NCI-H2196 (cell line): ENCODE measurements around the gene KATNA1.

Experiments
- DNase-seq: peaks from one replicate; lab custom pipeline; 2025; ENCODE audit not compliant: unreplicated experiment; lab: John Stamatoyannopoulos, UW

The KATNA1 gene

DNA sequence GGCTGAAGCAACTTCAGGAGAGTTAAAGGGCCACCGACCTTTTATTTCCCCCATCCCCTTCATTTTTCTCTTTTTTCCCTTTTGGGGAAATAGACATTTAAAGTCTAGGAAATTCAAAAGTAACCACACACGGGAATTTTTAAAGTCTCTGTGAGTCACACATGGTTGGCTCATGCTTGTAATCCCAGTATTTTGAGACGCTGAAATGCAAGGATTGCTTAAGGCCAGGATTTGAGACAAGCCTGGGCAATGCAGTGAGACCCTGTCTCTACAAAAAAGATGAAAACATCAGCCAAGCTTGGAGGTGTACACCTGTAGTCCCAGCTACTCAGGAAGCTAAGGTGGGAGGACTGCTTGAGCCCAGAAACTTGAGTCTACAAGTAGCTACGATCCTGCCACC lies 34.2 kb downstream of the KATNA1 start:
- no peak for DNase-seq

- no peak for DNase-seq
These were observed 40.0 kb downstream of the KATNA1 start for GRCh38 chr6:149608381-149608982.

GRCh38 chr6:149600508-149600907 lies 48.0 kb downstream of the KATNA1 start:
- no peak for DNase-seq

DNA sequence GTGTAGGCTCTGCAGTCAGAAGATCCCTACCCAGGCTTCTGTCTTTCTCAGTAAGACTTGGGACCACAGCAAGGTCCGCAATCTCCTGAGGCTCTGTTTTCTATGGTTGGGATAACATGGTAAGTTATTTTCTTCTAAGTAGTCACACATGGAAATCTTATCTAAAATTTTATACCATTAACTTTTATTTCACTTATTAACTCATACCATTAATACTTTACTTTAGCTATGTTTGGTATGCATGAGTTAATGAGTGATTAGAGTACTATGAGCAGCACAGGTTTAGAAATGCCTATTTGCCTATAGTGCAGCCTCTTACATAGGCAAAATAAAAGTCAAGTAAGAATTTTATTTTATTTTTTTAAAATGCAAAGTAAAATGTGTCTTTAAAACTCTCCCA lies 55.1 kb downstream of the KATNA1 start:
- DNase-seq, result no peak

GRCh38 chr6:149592983-149593382 lies 55.5 kb downstream of the KATNA1 start:
- DNase-seq, result no peak

DNA sequence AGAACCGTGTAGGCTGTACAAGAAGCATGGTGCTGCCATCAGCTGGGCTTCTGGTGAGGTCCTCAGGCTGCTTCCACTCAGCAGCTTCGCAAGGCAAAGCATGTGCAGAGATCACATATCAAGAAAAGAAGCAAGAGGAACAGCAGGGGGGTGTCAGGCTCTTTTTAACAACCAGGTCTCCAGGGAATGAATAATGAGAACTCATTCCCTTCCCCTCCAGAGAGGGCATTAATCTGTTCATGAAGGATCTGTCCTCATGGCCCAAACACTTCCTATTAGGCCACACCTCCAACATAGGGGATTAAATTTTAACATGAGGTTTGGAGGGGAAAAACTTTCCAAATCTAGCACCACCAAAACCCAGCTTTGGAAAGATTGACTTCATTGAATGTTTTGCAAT lies 62.4 kb downstream of the KATNA1 start:
- DNase-seq, result no peak

DNA sequence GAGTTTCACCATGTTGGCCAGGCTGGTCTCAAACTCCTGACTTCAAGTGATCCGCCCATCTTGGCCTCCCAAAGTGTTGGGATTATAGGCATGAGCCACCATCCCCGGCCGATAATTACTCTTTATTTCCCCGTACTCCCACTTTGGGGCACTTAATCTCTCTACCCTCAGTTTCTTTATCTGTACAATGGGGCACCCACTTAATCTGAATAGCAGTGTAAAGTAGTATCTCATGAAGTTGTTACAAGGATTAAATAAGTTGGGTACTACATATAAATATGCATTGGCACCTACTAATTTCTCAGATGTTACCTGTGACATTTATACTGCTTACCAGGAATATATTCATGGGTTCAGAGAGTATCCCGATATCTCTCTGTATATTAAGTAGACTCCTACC lies 67.2 kb downstream of the KATNA1 start:
- DNase-seq, result no peak

DNA sequence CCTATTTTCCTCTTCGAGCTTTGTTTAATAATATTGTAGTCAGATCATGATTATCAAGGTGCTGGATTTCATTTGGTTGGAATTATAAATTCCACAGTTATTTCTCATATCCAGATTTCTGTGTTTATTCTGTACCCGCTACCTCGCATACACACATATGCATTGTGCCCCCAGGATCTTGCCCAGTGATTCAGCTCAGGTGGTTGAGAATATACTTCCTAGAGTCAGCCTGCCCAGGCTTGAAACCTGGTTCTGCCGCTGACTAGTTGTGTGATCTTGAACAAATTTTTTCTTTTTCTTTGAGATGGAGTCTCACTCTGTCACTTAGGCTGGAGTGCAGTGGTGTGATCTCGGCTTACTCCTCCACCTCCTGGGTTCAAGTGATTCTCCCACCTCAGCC lies 67.6 kb downstream of the KATNA1 start:
- no peak for DNase-seq

DNA sequence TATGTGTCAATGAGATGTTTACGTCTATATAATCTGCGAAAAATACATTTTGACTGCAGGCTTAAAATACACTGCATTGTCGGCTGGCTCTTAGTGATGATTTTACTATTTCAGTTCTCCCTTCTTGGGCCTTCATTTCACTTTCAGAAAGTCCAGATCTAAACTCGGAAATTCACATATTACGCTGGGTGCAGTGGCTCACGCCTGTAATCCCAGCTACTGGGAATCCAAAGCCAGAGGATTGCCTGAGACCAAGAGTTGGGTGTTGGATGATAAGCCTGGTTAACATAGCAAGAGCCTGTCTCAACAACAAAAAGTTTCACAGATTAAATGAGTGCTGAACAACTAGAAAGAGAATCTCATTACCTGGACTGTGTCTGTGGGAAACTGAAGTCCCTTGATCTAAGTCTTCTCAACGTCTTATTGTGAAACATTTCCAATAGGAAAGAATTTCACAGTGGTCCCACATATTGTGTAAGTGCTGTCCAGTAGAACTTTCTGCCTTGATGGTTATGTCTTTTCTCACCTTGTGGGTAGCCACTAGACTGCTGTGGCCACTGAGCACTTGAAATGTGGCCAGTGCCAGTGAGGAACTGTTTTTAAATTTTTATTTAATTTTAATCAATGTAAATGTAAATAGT lies 80.4 kb downstream of the KATNA1 start:
- no peak for DNase-seq

- no peak for DNase-seq
These were observed 81.3 kb downstream of the KATNA1 start for GRCh38 chr6:149567194-149567586.

DNA sequence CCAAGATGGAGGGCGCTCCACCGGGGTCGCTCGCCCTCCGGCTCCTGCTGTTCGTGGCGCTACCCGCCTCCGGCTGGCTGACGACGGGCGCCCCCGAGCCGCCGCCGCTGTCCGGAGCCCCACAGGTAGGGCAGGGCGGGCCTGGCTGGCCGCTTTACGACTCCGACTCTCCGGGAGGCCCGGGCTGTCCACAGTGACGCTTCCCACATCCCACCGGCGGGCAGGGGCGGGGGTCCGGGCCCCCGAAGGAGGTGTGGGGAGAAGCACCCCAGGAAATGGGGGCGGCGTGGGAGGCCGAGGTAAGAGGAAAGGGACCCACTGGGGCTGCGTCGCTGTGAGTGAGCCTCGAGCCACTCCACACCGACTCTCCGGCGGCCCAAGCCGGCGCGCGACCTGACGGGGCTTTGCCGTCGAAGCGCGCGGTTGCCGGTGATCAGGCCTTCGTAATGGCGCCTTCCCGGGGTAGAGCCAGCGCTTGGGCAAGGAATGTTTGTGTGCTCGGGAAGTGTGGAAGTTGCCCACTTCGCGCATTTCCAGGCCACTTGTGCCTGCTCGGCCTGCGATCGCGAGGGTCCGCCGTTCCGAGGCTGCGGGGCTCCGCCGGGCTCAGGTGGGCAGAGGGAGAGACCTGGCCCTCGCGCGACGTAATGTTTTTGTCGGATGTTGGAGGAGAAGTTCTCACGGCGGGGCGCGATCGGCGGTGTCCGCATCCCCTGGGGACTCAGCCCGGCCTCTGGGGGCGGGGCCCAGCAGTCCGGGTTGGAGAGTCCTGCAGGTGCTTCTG lies 81.9 kb downstream of the KATNA1 start:
- peak; percentile 56 for DNase-seq

DNA sequence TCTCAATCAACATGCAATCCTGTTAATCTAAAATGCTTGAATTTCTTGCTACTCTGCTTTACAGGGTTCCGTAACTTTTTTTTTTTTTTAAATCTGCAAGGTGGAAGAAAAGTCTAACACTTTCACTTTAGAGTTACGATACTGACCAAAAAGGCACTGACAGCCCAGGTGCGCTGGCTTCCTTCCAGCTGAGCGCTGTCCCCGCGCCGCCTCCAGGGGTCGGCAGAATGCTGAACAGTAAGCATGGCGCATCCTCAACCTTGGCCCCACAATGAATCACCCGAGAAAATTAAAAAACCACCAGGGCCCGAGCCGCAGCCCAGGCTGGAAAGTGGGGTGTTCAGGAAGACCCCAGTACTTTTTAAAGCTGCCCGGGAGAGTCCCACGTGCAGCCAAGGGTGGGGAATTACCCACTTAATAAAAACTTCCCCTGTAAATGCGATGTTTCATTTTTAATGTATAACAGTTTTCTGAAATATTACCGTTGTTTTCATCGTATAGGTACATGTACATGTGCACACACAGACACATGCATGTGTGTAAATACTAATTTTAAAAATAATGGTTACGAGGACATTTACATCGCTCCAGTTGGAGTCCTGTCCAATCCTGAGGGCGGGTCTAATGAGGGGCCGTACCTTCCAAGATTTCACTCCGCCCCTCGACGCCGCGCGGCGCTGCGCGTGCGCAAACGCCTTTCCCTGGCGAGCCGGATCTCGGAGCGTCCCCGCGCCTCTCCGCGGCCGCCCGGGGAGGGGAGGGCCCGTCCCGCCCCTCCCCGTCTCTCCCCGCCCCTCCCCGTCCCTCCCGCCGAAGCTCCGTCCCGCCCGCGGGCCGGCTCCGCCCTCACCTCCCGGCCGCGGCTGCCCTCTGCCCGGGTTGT lies 82.7 kb downstream of the KATNA1 start, which contains the start of gene GINM1:
TSS of gene GINM1 (plus strand) at position 849 of the 883 bp plus-strand sequence. CDS start 40 bp downstream, outside the sequence.
- peak; percentile 95 for DNase-seq

GRCh38 chr6:149563928-149564325 lies 84.6 kb downstream of the KATNA1 start:
- DNase-seq, result no peak

DNA sequence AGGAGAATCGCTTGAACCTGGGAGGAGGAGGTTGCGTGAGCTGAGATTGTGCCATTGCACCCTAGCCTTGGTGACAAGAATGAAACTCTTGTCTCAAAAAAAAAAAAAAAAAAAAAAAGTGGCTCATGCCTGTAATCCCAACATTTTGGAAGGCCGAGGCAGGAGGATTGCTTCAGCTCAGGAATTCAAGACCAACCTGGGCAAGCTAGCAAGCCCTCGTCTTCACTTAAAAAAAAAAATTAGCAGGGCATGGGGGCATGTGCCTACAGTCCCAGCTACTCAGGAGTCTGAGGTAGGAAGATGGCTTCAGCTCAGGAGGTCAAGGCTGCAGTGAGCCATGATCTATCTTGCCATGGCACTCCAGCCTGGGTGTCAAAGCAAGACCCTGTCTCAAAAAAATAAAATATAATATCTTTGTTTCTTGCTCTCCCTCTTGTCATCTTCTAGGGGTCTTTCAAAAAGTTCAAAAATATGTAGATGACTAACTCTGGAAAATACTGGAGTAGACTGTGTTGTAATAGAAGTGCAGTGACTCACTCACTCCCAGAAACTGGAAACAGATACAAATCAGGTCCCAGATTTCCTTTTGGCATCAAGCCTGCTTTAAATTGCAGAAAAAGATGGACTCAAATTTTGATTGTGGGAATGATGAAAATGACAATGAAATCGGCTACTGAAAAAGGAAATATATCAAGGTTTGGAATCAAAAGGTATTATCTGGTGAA lies 85.1 kb downstream of the KATNA1 start:
- no peak for DNase-seq

DNA sequence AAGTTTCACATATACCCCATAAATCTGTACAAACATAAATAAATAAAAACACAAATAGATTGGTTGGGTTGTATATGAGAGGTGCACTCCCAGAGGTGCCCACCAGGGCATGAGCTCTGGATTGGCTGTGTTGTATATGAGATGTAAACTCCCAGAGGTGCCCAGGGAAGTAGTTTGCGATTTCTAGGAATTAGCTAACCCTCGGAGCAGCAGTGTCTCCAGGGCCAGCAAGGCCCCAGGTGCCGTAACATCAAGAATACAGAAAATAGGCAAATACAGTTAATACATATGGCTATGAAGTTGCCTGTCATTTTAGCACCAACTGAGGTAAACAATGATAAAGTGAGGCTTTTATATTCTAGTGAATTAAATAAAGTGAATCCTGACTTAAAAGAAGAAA lies 87.8 kb downstream of the KATNA1 start:
- DNase-seq, result no peak

GRCh38 chr6:149559389-149559788 lies 89.1 kb downstream of the KATNA1 start:
- DNase-seq, result no peak

GRCh38 chr6:149558029-149558428 lies 90.5 kb downstream of the KATNA1 start:
- no peak for DNase-seq

DNA sequence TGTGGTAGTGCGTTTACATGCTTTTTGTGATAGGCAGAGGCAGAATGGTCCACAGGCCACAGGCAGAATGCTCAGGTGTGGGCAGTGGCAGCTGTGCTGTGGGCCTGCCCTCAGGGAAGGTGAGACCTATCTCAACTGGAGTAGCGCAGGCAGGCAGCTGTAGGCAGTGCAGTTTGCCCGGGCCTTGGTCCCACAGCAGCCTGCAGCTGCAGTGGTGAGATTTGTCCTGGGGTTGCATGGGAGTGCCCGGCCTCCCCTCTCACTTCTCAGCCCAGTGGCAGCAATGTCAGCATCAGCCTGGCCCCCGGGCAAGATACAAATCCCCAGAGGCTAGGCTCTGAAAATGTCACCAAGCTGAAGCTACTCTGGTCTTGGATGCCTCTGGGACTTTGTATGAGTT lies 96.6 kb downstream of the KATNA1 start:
- DNase-seq, result no peak

GRCh38 chr6:149545754-149546471 lies 102.6 kb downstream of the KATNA1 start, which contains the start of gene PPIL4:
Gene PPIL4, minus strand, starts transcription at chr6:149546043. Its CDS starts 38 bp downstream, at chr6:149546005.
- peak; percentile 96 for DNase-seq

DNA sequence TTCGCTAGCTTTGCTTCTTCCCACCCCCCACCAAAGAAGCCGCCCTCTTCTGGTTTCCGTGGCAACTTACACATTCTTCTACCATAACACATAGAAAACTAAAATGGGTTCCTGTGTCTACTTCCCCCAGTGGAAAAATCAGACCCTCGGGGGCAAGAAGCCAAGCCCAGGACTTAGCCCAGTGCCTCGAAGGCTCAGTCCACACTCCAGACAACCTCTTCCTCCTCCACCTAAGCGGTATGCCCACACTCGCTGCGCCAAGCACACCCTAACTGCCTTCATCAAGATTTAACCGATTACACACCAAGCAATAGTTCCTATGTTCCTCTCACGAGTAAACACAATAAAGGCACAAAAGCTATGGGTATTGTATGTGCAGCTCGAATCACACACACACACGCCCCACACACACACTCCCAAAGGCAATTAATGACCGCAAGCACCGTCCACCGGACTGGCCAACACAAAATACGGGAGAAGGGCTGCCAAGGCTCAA lies 103.2 kb downstream of the KATNA1 start:
- DNase-seq, result peak; percentile 27
